DMS 273 (cell line): ENCODE results near the gene FLRT2.

Experiments
- DNase-seq: peaks from one replicate; lab custom pipeline; 2025; ENCODE audit not compliant: unreplicated experiment; lab: John Stamatoyannopoulos, UW

The FLRT2 gene

GRCh38 chr14:85528897-85529631 lies 880 bp upstream of the FLRT2 start:
- peak; percentile 19 for DNase-seq

- DNase-seq = no peak
Measured at GRCh38 chr14:85530626-85531025, 682 bp downstream of the FLRT2 start.

GRCh38 chr14:85531141-85531586 lies 1.2 kb downstream of the FLRT2 start:
- peak; percentile 60 for DNase-seq

- peak; percentile 60 for DNase-seq
Measured at GRCh38 chr14:85531587-85532373, 1.8 kb downstream of the FLRT2 start.

- DNase-seq = peak; percentile 20
Measured at GRCh38 chr14:85532374-85533022, 2.6 kb downstream of the FLRT2 start.

GRCh38 chr14:85533023-85533860 lies 3.3 kb downstream of the FLRT2 start:
- DNase-seq = peak; percentile 69

- DNase-seq = peak; percentile 57
Measured at GRCh38 chr14:85533861-85534291, 3.9 kb downstream of the FLRT2 start.

- peak; percentile 18 for DNase-seq
Measured at GRCh38 chr14:85534458-85535293, 4.7 kb downstream of the FLRT2 start.

GRCh38 chr14:85535321-85535720 lies 5.4 kb downstream of the FLRT2 start:
- DNase-seq = no peak

- peak; percentile 30 for DNase-seq
Measured at GRCh38 chr14:85535991-85536832, 6.3 kb downstream of the FLRT2 start.

GRCh38 chr14:85536833-85537190 lies 6.9 kb downstream of the FLRT2 start:
- no peak for DNase-seq

GRCh38 chr14:85537526-85537925 lies 7.6 kb downstream of the FLRT2 start:
- no peak for DNase-seq

- no peak for DNase-seq
Measured at GRCh38 chr14:85538636-85539035, 8.7 kb downstream of the FLRT2 start.

GRCh38 chr14:85539510-85539909 lies 9.6 kb downstream of the FLRT2 start:
- DNase-seq = no peak

- DNase-seq = no peak
Measured at GRCh38 chr14:85542623-85543022, 12.7 kb downstream of the FLRT2 start.

- DNase-seq = no peak
Measured at GRCh38 chr14:85545738-85546137, 15.8 kb downstream of the FLRT2 start.

GRCh38 chr14:85546390-85546789 lies 16.4 kb downstream of the FLRT2 start:
- no peak for DNase-seq

- no peak for DNase-seq
Measured at GRCh38 chr14:85549697-85550096, 19.8 kb downstream of the FLRT2 start.

- DNase-seq = no peak
Measured at GRCh38 chr14:85554106-85554505, 24.2 kb downstream of the FLRT2 start.
